ENCODE results near the gene RERG.

DNA sequence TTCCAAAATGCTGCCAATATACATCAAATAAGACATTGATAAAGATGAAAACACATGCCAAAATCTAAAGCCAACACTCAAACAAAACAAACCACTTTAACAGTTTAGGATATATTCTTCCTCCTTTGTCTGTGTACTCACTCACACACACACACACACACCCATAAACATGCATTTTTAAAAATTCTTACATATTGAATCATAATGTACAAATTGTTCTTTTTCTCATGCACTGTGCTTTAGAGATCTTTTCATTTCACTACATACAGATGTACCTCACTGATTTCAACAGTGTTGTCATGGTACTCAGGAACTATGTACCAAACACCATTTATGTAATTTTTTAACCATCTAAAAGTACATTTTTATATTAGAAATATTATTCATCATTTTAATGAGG lies 9.5 kb upstream of the RERG start:
- no peak for TF ChIP-seq GATA2 (IDR thresholded peaks at IDR 0.05; ENCODE audit: low read depth, low read length)
- no peak for TF ChIP-seq GATA3 (IDR thresholded peaks at IDR 0.05; ENCODE audit: low read depth, low read length)

Measured in SH-SY5Y (cell line).